ENCODE measurements around the gene CA11.

Gene CA11

DNA sequence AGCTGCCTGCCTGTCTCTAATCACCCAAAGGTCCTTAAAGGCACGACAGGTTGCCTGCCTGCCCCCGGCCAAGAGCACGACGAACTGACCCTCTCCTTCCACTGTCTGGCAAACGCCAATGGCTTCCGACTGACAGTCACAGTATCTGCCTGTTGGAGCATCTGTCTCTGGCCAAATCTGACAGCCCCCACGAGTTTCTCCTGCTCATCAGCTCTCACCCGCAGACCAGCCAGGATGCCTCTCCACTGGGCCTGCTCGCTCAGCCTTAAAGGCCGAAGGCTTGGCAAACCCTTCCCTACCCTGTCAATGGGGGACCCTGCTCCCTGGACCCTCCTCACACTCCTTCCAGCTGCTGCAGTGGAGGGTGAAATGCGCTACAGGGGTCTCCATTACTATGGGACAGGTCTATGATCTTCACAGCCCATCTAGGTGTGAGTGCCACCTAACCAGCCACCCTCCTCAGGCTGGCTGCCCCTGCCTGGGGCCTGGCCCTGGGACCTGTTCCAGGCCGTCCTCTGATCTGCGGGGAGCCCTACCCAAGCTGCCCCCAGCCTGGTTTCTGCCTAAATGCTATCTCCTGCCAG, 32.0 kb downstream of the CA11 start:
- TF ChIP-seq, protein P1, sequence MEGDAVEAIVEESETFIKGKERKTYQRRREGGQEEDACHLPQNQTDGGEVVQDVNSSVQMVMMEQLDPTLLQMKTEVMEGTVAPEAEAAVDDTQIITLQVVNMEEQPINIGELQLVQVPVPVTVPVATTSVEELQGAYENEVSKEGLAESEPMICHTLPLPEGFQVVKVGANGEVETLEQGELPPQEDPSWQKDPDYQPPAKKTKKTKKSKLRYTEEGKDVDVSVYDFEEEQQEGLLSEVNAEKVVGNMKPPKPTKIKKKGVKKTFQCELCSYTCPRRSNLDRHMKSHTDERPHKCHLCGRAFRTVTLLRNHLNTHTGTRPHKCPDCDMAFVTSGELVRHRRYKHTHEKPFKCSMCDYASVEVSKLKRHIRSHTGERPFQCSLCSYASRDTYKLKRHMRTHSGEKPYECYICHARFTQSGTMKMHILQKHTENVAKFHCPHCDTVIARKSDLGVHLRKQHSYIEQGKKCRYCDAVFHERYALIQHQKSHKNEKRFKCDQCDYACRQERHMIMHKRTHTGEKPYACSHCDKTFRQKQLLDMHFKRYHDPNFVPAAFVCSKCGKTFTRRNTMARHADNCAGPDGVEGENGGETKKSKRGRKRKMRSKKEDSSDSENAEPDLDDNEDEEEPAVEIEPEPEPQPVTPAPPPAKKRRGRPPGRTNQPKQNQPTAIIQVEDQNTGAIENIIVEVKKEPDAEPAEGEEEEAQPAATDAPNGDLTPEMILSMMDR (IDR thresholded peaks at IDR 0.05; ENCODE audit: extremely low read depth, missing control alignments) = no peak
- DNase-seq (ENCODE audit: low spot score) = no peak

DNA sequence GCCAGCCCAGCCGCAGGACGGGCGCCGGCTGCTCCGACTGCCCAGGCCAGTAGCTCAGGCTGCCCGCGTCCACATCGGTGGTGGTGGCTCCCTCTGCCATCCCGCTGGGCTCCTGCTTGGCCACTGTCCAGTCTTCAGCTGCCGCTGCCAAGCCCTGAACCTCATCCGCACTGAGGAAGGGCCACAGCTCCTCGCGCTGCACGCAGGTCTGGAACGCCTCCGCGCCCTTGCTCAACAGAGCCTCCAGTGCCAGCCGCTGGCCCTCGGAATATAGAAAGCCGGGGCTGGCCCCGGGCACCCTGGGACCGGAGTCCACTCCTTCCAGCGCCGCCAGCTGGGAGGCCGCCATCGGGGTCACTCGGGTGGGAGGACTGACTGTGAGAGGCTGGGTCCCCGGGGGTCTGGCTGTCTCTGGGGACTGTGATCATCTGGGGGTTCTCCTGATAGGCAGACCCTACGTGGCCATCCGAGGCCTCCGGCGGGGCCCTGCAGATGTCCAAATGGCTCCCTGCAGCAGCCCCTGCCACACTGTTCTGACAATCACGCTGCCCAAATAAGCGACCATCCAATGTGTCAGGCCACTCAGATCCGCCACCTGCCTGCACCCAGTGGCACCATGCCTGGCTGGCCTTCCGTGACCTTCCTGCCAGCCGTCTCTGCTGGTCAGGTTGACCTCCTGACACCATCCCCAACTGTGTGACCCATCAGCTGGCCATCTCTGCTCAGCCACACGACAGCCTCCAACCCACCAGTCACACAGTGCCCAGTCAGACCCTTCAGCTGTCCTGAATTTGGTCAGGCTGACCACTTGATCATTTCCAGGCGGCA, 32.7 kb downstream of the CA11 start:
- TF ChIP-seq, protein P1 (IDR thresholded peaks at IDR 0.05; ENCODE audit: extremely low read depth, missing control alignments) = no peak
- no peak for DNase-seq (ENCODE audit: low spot score)

DNA sequence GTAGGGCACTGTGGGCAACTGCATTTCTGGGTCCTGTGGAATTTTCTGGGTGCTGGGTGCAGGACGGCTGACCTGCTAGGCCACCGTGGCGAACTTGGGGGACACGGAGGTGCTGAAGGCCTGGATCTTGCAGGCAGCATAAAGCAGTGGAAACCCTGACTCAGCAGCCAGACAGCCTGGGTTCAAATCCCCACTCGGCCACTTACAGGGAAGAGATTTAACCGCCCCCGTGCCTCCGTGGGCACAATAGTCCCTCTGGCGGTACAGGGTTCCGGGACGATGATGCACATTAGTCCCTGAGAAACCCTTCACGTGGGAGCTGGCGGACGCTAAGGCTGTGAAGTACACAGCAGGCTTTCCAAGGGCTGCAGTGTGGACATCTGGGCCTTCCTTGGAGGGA, 34.1 kb downstream of the CA11 start:
- no peak for DNase-seq (ENCODE audit: low spot score)
- TF ChIP-seq, protein P1 (IDR thresholded peaks at IDR 0.05; ENCODE audit: extremely low read depth, missing control alignments) = no peak

DNA sequence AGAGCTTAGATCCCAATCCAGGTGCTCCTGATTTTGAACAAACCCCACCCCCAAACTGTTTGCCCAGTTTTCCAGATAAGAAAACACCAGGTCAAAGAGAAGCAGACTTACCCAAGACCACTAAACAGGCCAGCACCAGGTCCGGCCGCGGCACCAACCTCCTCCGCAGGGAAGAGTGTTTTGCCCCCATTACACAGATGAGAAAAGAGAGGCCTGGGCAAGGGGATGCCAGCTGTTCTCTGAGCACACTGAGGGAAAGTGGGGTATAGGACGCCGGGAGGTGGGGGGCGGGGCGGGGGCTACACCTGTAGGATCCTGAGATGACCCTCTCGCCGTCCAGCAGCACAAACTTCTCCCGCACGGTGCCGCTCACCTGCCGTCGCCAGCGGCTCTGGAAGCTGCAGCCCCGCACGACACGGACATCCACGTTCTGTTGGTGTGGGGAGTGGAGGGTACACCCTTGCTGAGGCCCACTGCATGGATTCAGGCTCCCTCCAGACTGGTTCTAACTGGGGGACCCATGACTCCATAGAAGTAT, 36.3 kb downstream of the CA11 start:
- TF ChIP-seq, protein P1 (IDR thresholded peaks at IDR 0.05; ENCODE audit: extremely low read depth, missing control alignments) = no peak
- no peak for DNase-seq (ENCODE audit: low spot score)

DNA sequence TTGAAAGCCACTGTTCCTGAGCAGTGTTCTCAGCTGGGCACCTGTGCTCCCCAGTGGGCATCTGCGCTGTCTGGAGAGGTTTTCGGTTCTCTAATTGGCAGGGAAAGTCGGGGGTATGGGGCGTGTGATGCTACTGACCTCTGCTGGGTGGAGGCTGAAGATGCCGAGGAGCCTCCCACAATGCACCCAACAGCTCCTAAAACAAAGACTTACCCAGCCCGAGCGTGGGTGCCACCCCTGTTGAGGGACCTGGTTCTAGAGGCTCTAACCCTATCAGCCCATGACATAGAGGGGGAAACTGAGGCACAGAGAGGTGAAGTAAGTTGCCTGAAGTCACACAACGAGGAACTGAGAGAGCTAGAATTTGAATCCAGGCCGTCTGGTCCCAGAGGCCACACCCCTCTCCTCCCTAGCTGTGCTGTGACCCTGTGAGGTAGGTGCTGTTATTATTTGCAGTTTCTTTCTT, 37.2 kb downstream of the CA11 start:
- peak; percentile 86 for DNase-seq (ENCODE audit: low spot score)
- TF ChIP-seq, protein P1 (IDR thresholded peaks at IDR 0.05; ENCODE audit: extremely low read depth, missing control alignments) = peak; percentile 24

DNA sequence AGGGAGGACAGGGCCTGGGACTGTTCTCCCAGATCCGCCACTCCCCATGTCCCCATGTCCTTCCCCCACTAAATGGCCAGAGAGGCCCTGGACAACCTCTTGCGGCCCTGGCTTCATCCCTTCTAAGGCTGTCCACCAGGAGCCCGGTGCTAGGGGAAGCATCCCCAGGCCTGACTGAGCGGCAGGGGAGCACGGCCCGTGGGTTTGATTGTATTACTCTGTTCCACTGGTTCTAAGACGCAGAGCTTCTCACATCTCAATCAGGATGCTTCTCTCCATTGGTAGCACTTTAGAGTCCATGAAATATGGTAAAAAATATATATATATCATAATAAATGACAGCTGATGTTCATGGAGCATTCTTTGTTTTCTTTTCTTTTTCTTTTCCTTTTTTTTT, 38.6 kb downstream of the CA11 start:
- TF ChIP-seq, protein P1 (IDR thresholded peaks at IDR 0.05; ENCODE audit: extremely low read depth, missing control alignments) = no peak
- no peak for DNase-seq (ENCODE audit: low spot score)
